Activated naive CD8-positive, alpha-beta T cell treated with anti-CD3 and anti-CD28 coated beads for 36 hours (primary cell): ENCODE results near the gene GPC5. TPM values are rescaled to one million over a fixed set of nuclear protein-coding genes. Genes with fewer than 3 reads are reported as not detected.

ENCODE experiments used
- DNase-seq: peaks from one replicate; pipeline ENCODE4 v3.0.0; 2021
- H3K27ac Mint-ChIP-seq: one replicate; pipeline ENCODE4 v1.8.0; 2022; ENCODE audit warnings: mild to moderate bottlenecking, moderate library complexity, mixed read lengths
- H3K27me3 Mint-ChIP-seq: one replicate; pipeline ENCODE4 v1.8.0; 2022; ENCODE audit warnings: mild to moderate bottlenecking, mixed read lengths
- H3K36me3 Mint-ChIP-seq: one replicate; pipeline ENCODE4 v1.8.0; 2021; ENCODE audit warnings: mild to moderate bottlenecking, mixed read lengths
- H3K4me1 Mint-ChIP-seq: one replicate; pipeline ENCODE4 v1.8.0; 2021; ENCODE audit warnings: mixed read lengths
- H3K4me3 Mint-ChIP-seq: one replicate; pipeline ENCODE4 v1.8.0; 2022; ENCODE audit warnings: mild to moderate bottlenecking, moderate library complexity, mixed read lengths
- H3K9me3 Mint-ChIP-seq: one replicate; pipeline ENCODE4 v1.8.0; 2022; ENCODE audit warnings: mixed read lengths
- total RNA-seq, 2 experiments: library from RNA; stranded (reverse); gene quantifications; one replicate each; pipeline ENCODE4 v1.2.3, GENCODE V29; 2021

The GPC5 gene
- total RNA-seq, 2 experiments from 2014 or later: 0.23 TPM; not detected in 1

GRCh38 chr13:91598655-91599054, 200.2 kb downstream of the GPC5 start:
- Mint-ChIP-seq H3K9me3 (no peaks in the 10 kb centered on the region), H3K4me3 (no peak overlapping the region)

GRCh38 chr13:91601273-91601672, 202.9 kb downstream of the GPC5 start:
- no peaks in the 10 kb centered on the region for H3K27me3 Mint-ChIP-seq
- H3K36me3 Mint-ChIP-seq: no peaks in the 10 kb centered on the region
- H3K9me3 Mint-ChIP-seq: no peaks in the 10 kb centered on the region
- no peak overlapping the region for H3K27ac Mint-ChIP-seq
- no peak for DNase-seq
- no peak overlapping the region for H3K4me3 Mint-ChIP-seq
- H3K4me1 Mint-ChIP-seq: no peaks in the 10 kb centered on the region

More at GRCh38 chr13:91598655-91599054, 200.2 kb downstream of the GPC5 start:
- Mint-ChIP-seq H3K27me3 (no peaks in the 10 kb centered on the region), H3K4me1 (no peaks in the 10 kb centered on the region), H3K27ac (no peak overlapping the region), H3K36me3 (no peaks in the 10 kb centered on the region)
- DNase-seq: no peak

- peaks cover under 1% of the 10 kb centered on the region for H3K9me3 Mint-ChIP-seq
- DNase-seq: no peak
- no peaks in the 10 kb centered on the region for H3K4me1 Mint-ChIP-seq
- no peaks in the 10 kb centered on the region for H3K36me3 Mint-ChIP-seq
- no peak overlapping the region for H3K27ac Mint-ChIP-seq
- no peak overlapping the region for H3K4me3 Mint-ChIP-seq
- H3K27me3 Mint-ChIP-seq: no peaks in the 10 kb centered on the region
Measured at GRCh38 chr13:91601807-91602206, 203.4 kb downstream of the GPC5 start.

GRCh38 chr13:91609353-91609752, 210.9 kb downstream of the GPC5 start:
- no peaks in the 10 kb centered on the region for H3K27me3 Mint-ChIP-seq
- H3K4me3 Mint-ChIP-seq: no peak overlapping the region
- H3K4me1 Mint-ChIP-seq: no peaks in the 10 kb centered on the region
- H3K27ac Mint-ChIP-seq: no peak overlapping the region
- no peaks in the 10 kb centered on the region for H3K36me3 Mint-ChIP-seq
- no peak for DNase-seq
- peaks cover 1% of the 10 kb centered on the region for H3K9me3 Mint-ChIP-seq

GRCh38 chr13:91618315-91618714, 219.9 kb downstream of the GPC5 start:
- Mint-ChIP-seq H3K27me3 (no peaks in the 10 kb centered on the region), H3K4me3 (no peak overlapping the region), H3K4me1 (no peaks in the 10 kb centered on the region), H3K9me3 (no peaks in the 10 kb centered on the region), H3K36me3 (no peaks in the 10 kb centered on the region), H3K27ac (no peak overlapping the region)
- DNase-seq: no peak

- H3K27ac Mint-ChIP-seq: no peak overlapping the region
- H3K9me3 Mint-ChIP-seq: no peaks in the 10 kb centered on the region
- H3K4me3 Mint-ChIP-seq: no peak overlapping the region
- H3K27me3 Mint-ChIP-seq: no peaks in the 10 kb centered on the region
- no peak for DNase-seq
- H3K36me3 Mint-ChIP-seq: no peaks in the 10 kb centered on the region
- no peaks in the 10 kb centered on the region for H3K4me1 Mint-ChIP-seq
Measured at GRCh38 chr13:91620670-91621141, 222.3 kb downstream of the GPC5 start.

GRCh38 chr13:91621161-91621560, 222.7 kb downstream of the GPC5 start:
- Mint-ChIP-seq H3K4me1 (no peaks in the 10 kb centered on the region), H3K9me3 (no peaks in the 10 kb centered on the region), H3K27me3 (no peaks in the 10 kb centered on the region), H3K36me3 (no peaks in the 10 kb centered on the region), H3K4me3 (no peak overlapping the region), H3K27ac (no peak overlapping the region)
- DNase-seq: no peak

- Mint-ChIP-seq H3K27me3 (no peaks in the 10 kb centered on the region), H3K9me3 (no peaks in the 10 kb centered on the region), H3K4me1 (no peaks in the 10 kb centered on the region), H3K36me3 (no peaks in the 10 kb centered on the region), H3K27ac (no peak overlapping the region), H3K4me3 (no peak overlapping the region)
- DNase-seq: no peak
Measured at GRCh38 chr13:91621963-91622362, 223.5 kb downstream of the GPC5 start.

- H3K9me3 Mint-ChIP-seq: no peaks in the 10 kb centered on the region
- no peaks in the 10 kb centered on the region for H3K4me1 Mint-ChIP-seq
- no peaks in the 10 kb centered on the region for H3K27me3 Mint-ChIP-seq
- no peak for DNase-seq
- no peak overlapping the region for H3K4me3 Mint-ChIP-seq
- H3K36me3 Mint-ChIP-seq: no peaks in the 10 kb centered on the region
- H3K27ac Mint-ChIP-seq: no peak overlapping the region
Measured at GRCh38 chr13:91622778-91623550, 224.5 kb downstream of the GPC5 start.

GRCh38 chr13:91627952-91628739, 229.7 kb downstream of the GPC5 start:
- Mint-ChIP-seq H3K27me3 (no peaks in the 10 kb centered on the region), H3K36me3 (no peaks in the 10 kb centered on the region), H3K27ac (no peak overlapping the region), H3K4me1 (no peaks in the 10 kb centered on the region), H3K9me3 (no peaks in the 10 kb centered on the region), H3K4me3 (no peak overlapping the region)
- DNase-seq: no peak

GRCh38 chr13:91630946-91631345, 232.5 kb downstream of the GPC5 start:
- no peak for DNase-seq
- Mint-ChIP-seq H3K4me1 (no peaks in the 10 kb centered on the region), H3K4me3 (no peak overlapping the region), H3K36me3 (no peaks in the 10 kb centered on the region), H3K27ac (no peak overlapping the region), H3K9me3 (no peaks in the 10 kb centered on the region), H3K27me3 (no peaks in the 10 kb centered on the region)

GRCh38 chr13:91632086-91632485, 233.7 kb downstream of the GPC5 start:
- Mint-ChIP-seq H3K27ac (no peak overlapping the region), H3K27me3 (no peaks in the 10 kb centered on the region), H3K4me1 (no peaks in the 10 kb centered on the region), H3K9me3 (no peaks in the 10 kb centered on the region), H3K36me3 (no peaks in the 10 kb centered on the region), H3K4me3 (no peak overlapping the region)
- no peak for DNase-seq

GRCh38 chr13:91639330-91639729, 240.9 kb downstream of the GPC5 start:
- Mint-ChIP-seq H3K4me3 (no peak overlapping the region), H3K27me3 (no peaks in the 10 kb centered on the region), H3K36me3 (no peaks in the 10 kb centered on the region), H3K27ac (no peak overlapping the region), H3K4me1 (no peaks in the 10 kb centered on the region), H3K9me3 (no peaks in the 10 kb centered on the region)
- DNase-seq: no peak

GRCh38 chr13:91643394-91643793, 245.0 kb downstream of the GPC5 start:
- Mint-ChIP-seq H3K36me3 (no peaks in the 10 kb centered on the region), H3K4me1 (no peaks in the 10 kb centered on the region), H3K4me3 (no peak overlapping the region), H3K27ac (no peak overlapping the region), H3K27me3 (no peaks in the 10 kb centered on the region), H3K9me3 (no peaks in the 10 kb centered on the region)
- no peak for DNase-seq

GRCh38 chr13:91644806-91645205, 246.4 kb downstream of the GPC5 start:
- H3K36me3 Mint-ChIP-seq: no peaks in the 10 kb centered on the region
- H3K27me3 Mint-ChIP-seq: no peaks in the 10 kb centered on the region
- no peaks in the 10 kb centered on the region for H3K9me3 Mint-ChIP-seq
- no peak overlapping the region for H3K4me3 Mint-ChIP-seq
- no peaks in the 10 kb centered on the region for H3K4me1 Mint-ChIP-seq
- H3K27ac Mint-ChIP-seq: no peak overlapping the region
- no peak for DNase-seq
